Measurements from ENCODE around the gene TENM4. TPM values are rescaled to one million over a fixed set of nuclear protein-coding genes. Genes with fewer than 3 reads are reported as not detected.

Gene TENM4
- total RNA-seq, 1 donor from 2014 or later: 50.7 TPM

DNA sequence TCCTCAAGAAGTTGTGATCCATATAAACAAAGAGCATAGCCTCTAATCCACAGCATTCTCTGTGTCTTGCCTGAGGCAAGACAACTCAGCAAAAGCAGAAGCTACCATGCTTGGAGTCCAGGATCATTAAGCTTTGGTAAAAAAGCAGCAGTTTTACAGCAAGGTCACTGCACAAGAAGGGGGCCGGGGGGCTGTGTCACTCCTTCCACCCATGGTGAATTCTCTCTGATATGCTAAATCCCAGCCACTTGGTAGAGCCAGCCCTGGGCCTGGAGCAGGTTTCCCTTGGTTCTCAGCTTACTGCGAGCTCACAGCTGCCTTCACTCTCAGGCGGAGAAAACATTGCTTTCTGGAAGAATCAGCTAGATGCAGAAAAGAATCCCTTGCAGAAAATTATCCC is 144.7 kb downstream of the TENM4 start:
- no peak for TF ChIP-seq CTCF (IDR thresholded peaks at IDR 0.05; ENCODE audit: partially characterized antibody, unreplicated experiment)
- DNase-seq: no peak
- no peaks in the 10 kb centered on the region for H3K27me3 Mint-ChIP-seq (ENCODE audit: unreplicated experiment)

GRCh38 chr11:79294845-79295731 is 145.7 kb downstream of the TENM4 start:
- no peak for DNase-seq
- no peak overlapping the region for H3K27ac Mint-ChIP-seq (ENCODE audit: unreplicated experiment)
- H3K9me3 Mint-ChIP-seq (ENCODE audit: unreplicated experiment): no peaks in the 10 kb centered on the region
- H3K27me3 Mint-ChIP-seq (ENCODE audit: unreplicated experiment): no peaks in the 10 kb centered on the region
- H3K36me3 Mint-ChIP-seq (ENCODE audit: unreplicated experiment): no peaks in the 10 kb centered on the region
- peaks cover 24% of the 10 kb centered on the region for H3K4me1 Mint-ChIP-seq (ENCODE audit: low read depth, unreplicated experiment)
- H3K4me3 Mint-ChIP-seq (ENCODE audit: unreplicated experiment): no peak overlapping the region
- no peak for TF ChIP-seq CTCF (IDR thresholded peaks at IDR 0.05; ENCODE audit: partially characterized antibody, unreplicated experiment)

More for the DNA sequence above, 144.7 kb downstream of the TENM4 start:
- no peaks in the 10 kb centered on the region for H3K36me3 Mint-ChIP-seq (ENCODE audit: unreplicated experiment)
- H3K4me1 Mint-ChIP-seq (ENCODE audit: low read depth, unreplicated experiment): peaks cover 27% of the 10 kb centered on the region
- H3K4me3 Mint-ChIP-seq (ENCODE audit: unreplicated experiment): no peak overlapping the region
- no peaks in the 10 kb centered on the region for H3K9me3 Mint-ChIP-seq (ENCODE audit: unreplicated experiment)
- H3K27ac Mint-ChIP-seq (ENCODE audit: unreplicated experiment): no peak overlapping the region

- Mint-ChIP-seq H3K36me3 (ENCODE audit: unreplicated experiment) (no peaks in the 10 kb centered on the region), H3K27ac (ENCODE audit: unreplicated experiment) (no peak overlapping the region), H3K27me3 (ENCODE audit: unreplicated experiment) (no peaks in the 10 kb centered on the region), H3K4me3 (ENCODE audit: unreplicated experiment) (no peak overlapping the region), H3K4me1 (ENCODE audit: low read depth, unreplicated experiment) (peaks cover 19% of the 10 kb centered on the region), H3K9me3 (ENCODE audit: unreplicated experiment) (no peaks in the 10 kb centered on the region)
- TF ChIP-seq CTCF (IDR thresholded peaks at IDR 0.05; ENCODE audit: partially characterized antibody, unreplicated experiment): no peak
- no peak for DNase-seq
Observed at GRCh38 chr11:79291948-79292347, 148.9 kb downstream of the TENM4 start.

DNA sequence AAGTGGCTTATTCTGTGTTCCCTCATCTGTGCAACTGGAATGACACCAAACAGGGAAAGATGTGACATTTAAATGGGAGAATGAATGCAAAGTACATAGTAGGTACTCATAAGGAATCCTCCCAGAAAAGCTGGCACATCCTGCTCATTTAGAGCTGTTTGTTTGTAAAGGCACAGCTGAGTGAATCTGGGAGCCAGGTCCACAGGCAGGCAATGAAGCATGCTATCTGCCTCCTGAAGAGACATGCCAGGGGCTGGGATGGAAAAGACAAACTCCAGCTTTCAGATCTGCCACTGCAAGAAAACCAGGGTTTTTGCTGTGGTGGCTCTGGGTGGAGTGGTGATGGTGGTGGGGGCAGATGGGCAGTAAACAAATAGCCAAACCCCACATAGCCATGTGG is 150.1 kb downstream of the TENM4 start:
- H3K4me3 Mint-ChIP-seq (ENCODE audit: unreplicated experiment): no peak overlapping the region
- no peak overlapping the region for H3K27ac Mint-ChIP-seq (ENCODE audit: unreplicated experiment)

More for the DNA sequence above, 150.1 kb downstream of the TENM4 start:
- Mint-ChIP-seq H3K4me1 (ENCODE audit: low read depth, unreplicated experiment) (peaks cover 17% of the 10 kb centered on the region), H3K9me3 (ENCODE audit: unreplicated experiment) (no peaks in the 10 kb centered on the region), H3K36me3 (ENCODE audit: unreplicated experiment) (no peaks in the 10 kb centered on the region), H3K27me3 (ENCODE audit: unreplicated experiment) (no peaks in the 10 kb centered on the region)
- no peak for TF ChIP-seq CTCF (IDR thresholded peaks at IDR 0.05; ENCODE audit: partially characterized antibody, unreplicated experiment)
- no peak for DNase-seq
